GM18867 (cell line): Measurements from ENCODE around the gene POR.
"Not testable (repeated sequence)": the region's sequence is repeated elsewhere in the genome, so short reads cannot be mapped to it uniquely, and the experiment has no call there.

ENCODE experiments used
- ATAC-seq: cut with Tn5 transposase; IDR thresholded peaks from one replicate; pipeline ENCODE4 v1.9.1; 2021; ENCODE audit warnings: mild to moderate bottlenecking, moderate library complexity; ENCODE audit not compliant: unreplicated experiment

Gene POR

DNA sequence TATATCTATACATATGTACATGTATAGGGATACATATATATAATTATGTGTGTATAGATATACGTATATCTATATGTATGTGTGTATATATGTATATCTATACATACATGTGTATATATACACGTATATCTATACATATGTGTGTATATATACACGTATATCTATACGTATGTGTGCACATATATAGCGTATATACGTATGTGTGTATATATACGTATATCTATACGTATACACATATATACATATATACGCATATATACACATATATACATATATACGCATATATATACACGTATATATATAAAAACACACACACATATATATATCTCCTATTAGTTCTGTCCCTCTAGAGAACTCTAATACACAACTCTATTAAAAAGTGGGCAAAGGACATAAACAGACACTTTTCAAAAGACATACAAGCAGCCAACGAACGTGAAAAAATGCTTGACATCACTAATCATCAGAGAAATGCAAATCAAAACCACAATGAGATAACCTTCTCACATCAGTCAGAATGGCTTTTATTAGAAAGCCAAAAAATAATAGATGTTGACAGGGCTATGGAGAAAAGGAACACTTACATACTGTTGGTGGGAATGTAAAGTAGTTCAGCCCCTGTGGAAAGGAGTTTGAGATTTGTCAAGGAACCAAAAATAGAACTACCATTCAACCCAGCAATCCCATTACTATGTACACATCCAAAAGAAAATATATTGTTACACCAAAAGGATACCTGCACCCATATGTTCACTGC lies 101.4 kb downstream of the POR start:
- no peak for ATAC-seq

DNA sequence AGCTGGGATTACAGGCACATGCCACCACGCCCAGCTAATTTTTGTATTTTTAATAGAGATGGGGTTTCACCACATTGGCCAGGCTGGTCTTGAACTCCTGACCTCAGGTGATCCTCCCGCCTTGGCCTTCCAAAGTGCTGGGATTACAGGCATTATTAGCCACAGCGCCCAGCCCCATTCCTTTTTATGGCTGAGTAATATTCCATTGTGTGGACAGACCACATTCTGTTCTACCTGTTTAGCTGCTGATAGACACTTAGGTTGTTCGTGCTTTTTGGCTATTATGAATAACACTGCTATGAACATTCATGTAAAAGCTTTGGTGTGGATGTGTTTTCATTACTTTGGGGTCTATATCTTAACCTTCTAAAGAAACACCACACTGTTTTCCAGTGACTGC lies 103.6 kb downstream of the POR start:
- ATAC-seq = not testable (repeated sequence)

DNA sequence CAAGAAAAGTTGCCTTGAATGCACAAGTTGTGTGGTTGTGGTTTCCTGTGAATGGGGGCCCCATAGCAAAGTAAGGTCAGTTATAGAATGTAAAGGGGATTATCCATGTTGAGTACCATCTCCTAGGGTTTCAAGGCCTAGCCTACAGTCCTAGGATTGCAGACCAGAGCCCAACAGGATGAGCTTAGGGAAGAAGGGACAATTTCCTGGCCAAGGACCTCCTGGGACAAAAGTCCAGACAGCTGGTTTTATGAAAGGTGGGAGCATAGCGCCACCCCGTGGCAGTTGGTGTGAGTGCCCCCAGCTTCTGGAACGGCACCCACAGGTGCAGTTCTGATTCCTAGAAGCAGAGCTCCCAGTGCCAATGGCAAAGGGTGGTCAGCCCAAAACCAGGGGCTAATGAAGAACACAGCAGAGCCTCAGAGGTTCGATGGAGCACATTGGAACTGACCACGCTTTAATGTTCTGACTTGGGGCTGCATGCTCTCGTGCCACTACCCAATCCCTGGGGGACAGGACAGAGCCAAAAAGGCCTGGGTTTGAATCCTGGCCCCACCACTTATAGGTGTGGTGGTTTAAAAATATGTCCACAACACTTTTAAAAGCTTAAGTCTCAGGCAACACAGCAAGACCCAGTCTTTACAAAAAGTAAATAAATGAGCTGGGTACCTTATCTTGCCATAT lies 105.2 kb downstream of the POR start:
- no peak for ATAC-seq

DNA sequence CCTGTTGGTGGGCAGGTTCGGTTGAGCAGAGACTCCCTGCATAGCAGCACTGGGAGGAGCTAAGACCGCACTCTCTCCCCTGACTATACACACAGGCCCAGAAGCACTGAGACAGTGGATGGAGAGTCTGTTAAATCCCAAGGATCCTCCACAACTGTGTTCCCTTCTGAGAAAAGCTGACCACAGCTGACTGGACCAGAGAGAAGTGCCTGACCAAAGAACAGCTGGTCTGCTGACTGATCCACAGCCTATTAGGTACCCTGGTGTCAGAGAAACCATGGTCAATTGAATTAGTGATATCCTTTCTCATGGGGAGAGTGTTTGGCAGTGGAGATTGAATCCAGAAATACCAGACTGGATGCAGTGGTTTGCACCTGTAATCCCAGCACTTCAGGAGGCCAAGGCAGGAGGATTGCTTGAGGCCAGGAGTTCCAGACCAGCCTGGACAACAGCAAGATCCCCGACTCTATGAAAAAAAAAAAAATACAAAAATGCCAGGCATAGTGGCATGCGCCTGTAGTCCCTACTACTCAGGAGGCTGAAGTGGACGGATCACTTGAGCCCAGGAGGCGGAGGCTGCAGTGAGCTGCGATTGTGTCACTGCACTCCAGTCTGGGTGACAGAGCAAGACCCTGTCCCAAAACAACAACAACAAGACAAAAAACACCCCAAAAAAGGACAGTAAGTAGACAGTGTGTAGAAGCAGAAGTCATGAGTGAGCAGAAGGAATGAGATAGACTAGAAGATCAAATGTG lies 107.2 kb downstream of the POR start:
- ATAC-seq = no peak

DNA sequence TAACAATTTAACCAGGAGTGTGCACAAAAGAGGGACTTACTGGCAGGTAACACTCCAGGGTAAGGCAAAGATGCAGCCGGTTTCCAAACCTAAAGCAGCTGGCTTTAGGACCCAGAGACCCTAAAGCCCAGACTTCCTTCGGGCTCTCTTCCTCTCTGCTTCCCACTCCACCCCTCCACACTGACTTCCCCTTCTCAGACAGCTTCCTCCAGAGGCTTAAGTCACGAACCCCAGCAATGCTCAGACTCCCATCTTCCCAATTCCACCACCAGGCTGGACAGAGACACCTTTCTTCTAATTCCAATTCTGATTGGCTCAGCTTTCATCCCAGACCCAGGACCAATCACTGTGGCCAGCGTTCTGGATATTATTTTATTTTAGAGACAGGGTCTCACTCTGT lies 108.0 kb downstream of the POR start:
- no peak for ATAC-seq

DNA sequence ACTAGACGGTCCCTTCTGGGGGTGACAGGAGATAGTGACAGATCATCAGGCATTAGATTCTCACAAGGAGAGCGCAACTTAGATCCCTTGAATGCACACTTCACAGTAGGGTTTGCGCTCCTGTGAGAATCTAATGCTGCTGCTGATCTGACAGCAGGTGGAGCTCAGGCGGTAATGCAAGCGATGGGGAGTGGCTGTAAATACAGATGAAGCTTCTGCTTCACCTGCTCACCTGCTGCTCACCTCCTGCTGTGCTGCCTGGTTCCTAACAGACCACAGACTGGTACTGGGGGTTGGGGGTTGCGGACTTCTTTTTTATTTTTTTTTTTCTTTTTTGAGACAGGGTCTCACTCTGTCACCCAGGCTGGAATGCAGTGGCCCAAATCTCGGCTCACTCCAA lies 114.7 kb downstream of the POR start:
- ATAC-seq = not testable (repeated sequence)

DNA sequence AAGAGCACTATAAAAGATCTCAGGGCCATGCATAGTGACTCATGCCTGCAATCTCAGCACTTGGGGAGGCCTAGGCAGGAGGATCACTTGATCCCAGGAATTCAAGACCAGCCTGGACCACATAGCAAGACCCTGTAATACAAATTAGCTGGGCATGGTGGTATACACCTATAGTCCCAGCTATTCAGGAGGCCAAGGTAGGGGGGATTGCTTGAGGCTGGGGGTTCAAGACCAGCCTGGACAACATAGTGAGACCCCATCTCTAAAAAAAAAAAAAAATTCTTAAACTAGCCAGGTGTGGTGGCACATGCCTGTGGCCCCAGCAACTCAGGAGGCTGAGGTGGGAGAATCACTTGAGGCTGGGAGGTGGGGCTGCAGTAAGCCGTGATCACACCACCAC lies 117.0 kb downstream of the POR start:
- no peak for ATAC-seq
